UCSD-AML1 (cell line): Measurements from ENCODE around the gene GPRIN2.
"Not testable (repeated sequence)": the region's sequence is repeated elsewhere in the genome, so short reads cannot be mapped to it uniquely, and the experiment has no call there.

Experiments
- DNase-seq: peaks from one replicate; lab custom pipeline; 2025; ENCODE audit not compliant: unreplicated experiment; lab: John Stamatoyannopoulos, UW

GPRIN2 gene

GRCh38 chr10:46570655-46571054, 14.2 kb upstream of the GPRIN2 start:
- not testable (repeated sequence) for DNase-seq

DNA sequence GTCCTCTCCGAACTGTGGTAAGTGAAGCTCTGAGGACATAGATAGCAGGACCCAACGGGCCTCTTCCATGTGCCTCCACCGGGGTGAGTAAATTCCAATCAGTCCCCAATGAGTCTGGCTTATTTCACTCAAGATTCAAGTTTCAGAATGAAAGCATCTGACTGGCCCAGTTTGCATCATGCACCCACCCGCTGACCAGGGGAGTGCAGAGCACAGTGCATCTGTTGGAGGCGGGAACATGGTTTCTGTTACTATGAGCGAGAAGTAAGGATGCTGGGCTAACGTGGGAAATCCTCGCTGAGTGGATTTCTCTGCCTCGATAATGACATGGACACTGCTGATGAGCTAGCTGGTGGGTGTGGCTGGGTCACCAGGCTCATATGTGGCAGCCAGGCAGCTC, 10.7 kb upstream of the GPRIN2 start:
- not testable (repeated sequence) for DNase-seq

DNA sequence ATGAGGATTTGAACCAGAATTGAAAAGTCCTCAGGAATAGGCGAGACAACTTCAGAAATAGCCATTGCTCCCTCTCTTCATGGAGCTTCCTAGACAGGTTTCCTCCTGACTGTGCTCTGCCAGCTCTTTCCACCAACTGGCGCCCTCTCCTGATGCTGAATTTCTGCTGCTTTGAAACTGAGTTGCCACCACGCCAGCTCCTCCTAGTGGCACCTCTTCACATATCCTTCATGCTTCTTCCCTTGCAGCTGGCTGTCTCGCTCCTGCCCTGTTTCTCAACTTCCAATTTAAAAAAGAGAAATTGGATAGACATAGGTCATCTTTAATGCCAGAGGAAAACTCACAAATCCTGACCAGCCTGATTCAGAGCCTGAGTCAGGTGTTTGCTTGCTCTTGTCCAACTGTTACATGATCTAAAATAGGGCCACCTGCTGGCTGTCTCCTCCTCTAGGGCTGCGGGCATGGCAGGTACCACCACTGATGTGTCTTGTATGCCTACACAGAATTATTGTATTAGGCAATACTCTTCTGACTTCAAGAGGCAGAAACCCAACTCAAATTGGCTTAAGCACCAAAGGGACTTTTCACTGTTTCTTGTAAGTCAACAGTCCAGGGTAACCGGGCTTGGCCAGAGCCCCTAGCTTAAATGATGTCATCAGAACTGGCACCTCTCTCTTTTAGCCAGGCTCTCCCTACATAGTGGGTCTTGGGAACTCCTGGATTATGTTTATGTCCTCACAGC, 9.3 kb upstream of the GPRIN2 start:
- DNase-seq, result peak; percentile 47

GRCh38 chr10:46560952-46561351, 4.5 kb upstream of the GPRIN2 start:
- no peak for DNase-seq

GRCh38 chr10:46560381-46560780, 3.9 kb upstream of the GPRIN2 start:
- no peak for DNase-seq

DNA sequence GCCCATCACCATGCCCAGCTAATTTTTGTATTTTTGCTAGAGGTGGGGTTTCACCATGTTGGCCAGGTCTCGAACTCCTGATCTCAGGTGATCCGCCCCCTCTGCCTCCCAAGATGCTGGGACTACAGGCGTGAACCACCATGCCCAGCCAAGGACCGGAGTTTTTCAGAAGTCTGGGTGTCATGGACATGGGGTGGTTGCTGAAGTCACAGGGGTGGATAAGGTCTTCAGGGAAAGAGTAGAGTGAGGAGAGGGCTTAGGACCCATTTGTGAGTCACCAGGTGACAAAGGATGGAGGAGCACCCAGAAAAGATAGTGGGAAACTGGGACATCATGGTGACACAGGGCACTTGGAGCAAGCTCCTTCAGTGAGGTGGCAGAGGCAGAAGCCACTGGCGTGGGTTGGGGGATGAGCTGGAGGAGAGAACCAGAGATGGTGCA, 2.8 kb upstream of the GPRIN2 start:
- no peak for DNase-seq

- DNase-seq, result no peak
These were observed 2.1 kb upstream of the GPRIN2 start for GRCh38 chr10:46558392-46559185.

DNA sequence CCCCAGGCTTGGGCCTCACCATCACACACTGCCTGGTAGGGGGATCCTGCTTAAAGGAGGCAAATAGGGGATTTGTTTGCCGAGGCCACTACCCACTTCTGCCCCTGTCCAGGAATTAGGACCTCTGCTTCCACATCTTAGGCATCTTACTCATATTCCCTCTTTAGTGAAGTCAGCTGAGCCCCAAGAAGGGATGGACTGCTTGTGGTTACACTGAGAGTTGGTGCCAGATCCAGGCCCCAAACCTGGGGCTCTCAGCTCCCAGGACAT, 1.6 kb upstream of the GPRIN2 start:
- DNase-seq, result no peak

- no peak for DNase-seq
These were observed 1.1 kb upstream of the GPRIN2 start for GRCh38 chr10:46557319-46558121.

GRCh38 chr10:46555713-46556514, 544 bp downstream of the GPRIN2 start:
- DNase-seq, result no peak

DNA sequence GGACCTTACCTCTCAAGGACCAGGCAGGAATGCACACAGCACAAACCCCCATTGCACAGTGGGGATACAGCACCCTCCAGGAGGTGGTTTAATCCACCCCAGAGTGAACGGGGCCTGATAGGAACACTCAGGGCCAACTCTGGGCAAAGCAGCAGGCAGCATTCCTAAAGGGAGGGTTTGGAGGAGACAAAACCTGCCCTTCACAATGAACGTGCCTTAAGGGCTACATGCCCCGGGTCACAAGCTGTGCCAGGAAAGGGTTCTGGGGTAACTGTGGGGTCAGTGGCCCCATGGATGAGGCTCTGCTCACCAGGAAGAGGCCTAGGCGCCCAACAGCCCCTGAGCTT, 1.1 kb downstream of the GPRIN2 start:
- no peak for DNase-seq

GRCh38 chr10:46554166-46554781, 2.2 kb downstream of the GPRIN2 start:
- no peak for DNase-seq

- no peak for DNase-seq
These were observed 3.0 kb downstream of the GPRIN2 start for GRCh38 chr10:46553238-46554049.

DNA sequence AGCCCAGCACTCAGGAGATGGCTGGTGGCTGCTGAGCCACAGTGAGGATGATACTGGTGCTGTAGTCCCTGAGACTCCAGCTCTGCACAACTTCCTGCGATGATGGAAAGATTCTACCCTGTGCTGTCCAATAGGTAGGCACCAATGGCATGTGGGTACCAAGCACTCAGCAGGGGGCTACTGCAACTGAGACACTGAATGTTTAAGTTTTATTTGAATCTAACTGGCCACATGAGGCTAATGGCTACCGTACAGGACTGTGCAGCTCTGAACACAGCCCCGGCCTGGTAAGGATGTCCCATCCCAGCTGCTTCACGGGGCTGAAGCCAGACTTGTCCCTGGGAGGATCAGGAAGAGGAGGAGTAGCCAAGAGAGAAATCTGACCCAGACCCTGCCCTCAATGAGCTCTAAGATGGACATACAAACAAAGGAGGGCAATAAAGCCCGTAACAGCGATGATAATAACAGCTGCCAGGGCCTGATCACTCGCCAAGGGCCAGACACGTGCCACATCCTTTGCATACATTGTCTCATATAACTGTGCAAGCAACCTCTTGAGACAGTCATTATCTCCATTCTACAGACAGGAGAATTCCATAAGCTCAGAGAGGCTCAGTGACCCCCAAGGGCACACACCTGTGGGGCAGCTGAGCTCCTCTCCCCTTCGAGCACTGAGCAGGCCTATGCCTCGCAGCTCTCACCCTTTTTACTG, 3.8 kb downstream of the GPRIN2 start:
- no peak for DNase-seq

DNA sequence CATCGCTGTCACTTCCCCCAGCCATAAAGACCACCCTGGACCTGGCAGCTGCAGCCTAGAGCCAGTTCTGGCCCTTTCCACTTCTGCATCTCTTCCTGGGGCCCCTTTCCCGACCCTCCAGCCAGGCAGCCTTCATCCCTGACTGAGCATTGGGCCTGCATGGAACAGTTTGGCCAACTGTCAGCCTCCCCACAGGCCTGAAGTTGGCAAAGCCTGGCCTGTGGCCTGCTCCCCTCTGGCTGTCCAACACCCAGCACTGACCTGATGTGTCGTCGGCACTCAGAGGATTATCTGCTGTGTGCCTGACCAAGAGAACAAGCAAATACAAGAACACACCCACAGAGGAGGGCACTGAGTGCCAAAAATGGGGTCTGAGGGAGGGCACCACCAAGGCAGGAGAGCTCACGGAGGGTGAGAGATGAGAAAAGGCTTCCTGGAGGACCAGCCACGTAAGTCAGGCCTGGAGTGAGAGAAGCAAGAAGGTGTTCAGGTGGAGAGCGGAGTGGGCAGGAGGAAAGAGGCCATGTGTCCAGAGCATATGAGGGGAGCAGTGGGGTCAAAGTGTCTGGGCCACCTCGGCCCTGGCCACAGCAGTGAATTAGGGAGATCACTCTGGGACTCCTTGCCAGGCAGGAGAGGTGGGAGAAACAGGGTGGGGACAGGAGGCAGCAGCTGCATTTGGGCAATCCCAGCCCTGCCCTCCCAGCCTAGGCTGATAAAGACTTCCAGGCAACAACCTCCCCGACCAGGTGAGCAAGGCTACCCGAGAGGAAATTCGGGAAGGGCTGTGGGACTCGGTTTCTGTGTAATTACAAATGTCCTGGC, 4.5 kb downstream of the GPRIN2 start:
- DNase-seq, result no peak

- no peak for DNase-seq
These were observed 5.4 kb downstream of the GPRIN2 start for GRCh38 chr10:46550795-46551700.

DNA sequence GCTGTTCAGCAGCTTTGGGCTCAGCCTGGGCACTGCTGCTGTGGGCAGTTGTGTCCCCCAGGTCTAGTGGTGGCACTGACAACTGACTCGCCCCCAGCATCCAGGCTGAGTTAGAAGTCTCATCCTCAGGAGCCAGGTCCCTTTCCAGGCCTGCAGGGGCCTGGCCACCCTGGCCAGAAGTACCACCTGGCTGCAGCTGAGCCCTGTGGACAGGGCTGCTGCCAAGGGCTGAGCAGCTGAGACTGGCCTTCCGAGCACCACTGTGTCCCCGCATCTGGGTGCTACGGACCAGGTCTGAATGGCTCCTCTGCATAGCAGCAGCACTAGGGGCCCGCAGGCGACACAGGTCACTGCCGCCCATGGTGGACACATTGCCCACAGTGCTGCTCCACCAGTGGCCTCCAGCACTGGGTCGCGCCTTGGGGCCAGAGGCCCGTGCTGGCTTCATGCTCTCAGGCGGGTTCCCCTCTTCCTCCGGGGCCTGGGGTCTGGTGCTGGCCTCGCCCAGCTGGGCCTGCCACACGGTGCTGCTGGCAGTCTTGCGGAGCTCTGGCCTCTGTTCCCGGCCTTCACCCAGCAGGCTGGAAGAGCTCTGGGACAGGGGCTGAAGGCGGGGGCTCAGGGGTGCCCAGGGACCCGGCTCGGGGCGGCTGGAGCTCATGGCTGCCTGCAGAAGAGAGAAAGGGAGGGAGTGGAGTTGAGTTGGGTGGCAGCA, 6.2 kb downstream of the GPRIN2 start:
- DNase-seq, result no peak
